Stomach smooth muscle (tissue), 2 donors: ENCODE results near the gene PPP2R3B.
"Not testable (repeated sequence)": the region's sequence is repeated elsewhere in the genome, so short reads cannot be mapped to it uniquely, and the experiment has no call there.

Source experiments
- H3K27ac ChIP-seq: one replicate; pipeline ENCODE4 v1.7.0; 2013; ENCODE audit warnings: mild to moderate bottlenecking, low read length, inconsistent platforms
- H3K27me3 ChIP-seq, 2 donors: one replicate each; pipeline ENCODE4 v1.7.0; 2013; ENCODE audit warnings: low read length in 2 of 2; ENCODE audit not compliant: insufficient read depth in 2 of 2, control insufficient read depth in 1 of 2
- H3K36me3 ChIP-seq, 2 donors: one replicate each; pipeline ENCODE4 v1.7.0; 2013; ENCODE audit warnings: low read length in 2 of 2; ENCODE audit not compliant: control insufficient read depth in 2 of 2, insufficient read depth in 2 of 2
- H3K4me1 ChIP-seq: one replicate; pipeline ENCODE4 v1.7.0; 2013; ENCODE audit warnings: low read length; ENCODE audit not compliant: control insufficient read depth, insufficient read depth
- H3K4me3 ChIP-seq, 2 donors: one replicate each; pipeline ENCODE4 v1.7.0; 2013; ENCODE audit warnings: low read length in 2 of 2
- H3K9ac ChIP-seq, 2 donors: one replicate each; pipeline ENCODE4 v1.7.0; 2013; ENCODE audit warnings: low read length in 2 of 2, mild to moderate bottlenecking in 1 of 2
- H3K9me3 ChIP-seq, 2 donors: one replicate each; pipeline ENCODE4 v1.7.0; 2013; ENCODE audit warnings: low read length in 2 of 2; ENCODE audit not compliant: control insufficient read depth in 2 of 2
- donor health status: healthy.
- donor health status: Pancreatic carcinoma.

Gene PPP2R3B

DNA sequence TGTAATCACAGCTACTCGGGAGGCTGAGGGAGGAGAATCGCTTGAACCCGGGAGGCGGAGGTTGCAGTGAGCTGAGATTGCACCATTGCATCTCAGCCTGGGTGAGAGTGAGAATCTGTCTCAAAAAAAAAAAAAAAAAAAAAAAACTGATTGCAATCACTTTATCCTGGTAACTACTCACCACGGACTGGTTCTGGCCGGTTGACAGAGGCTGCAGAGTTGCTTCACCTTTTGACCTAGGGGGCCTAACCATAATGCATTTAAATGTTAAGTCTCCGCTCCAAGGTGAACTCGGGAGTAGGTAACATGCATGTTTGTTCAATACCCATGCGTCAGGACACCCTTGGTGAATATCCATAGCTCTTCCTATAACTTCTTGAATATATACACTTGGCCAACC is 1.8 kb downstream of the PPP2R3B start:
- Histone ChIP-seq H3K4me1 (peaks cover 8% of the 10 kb centered on the region), H3K9me3 (no peaks in the 10 kb centered on the region)

DNA sequence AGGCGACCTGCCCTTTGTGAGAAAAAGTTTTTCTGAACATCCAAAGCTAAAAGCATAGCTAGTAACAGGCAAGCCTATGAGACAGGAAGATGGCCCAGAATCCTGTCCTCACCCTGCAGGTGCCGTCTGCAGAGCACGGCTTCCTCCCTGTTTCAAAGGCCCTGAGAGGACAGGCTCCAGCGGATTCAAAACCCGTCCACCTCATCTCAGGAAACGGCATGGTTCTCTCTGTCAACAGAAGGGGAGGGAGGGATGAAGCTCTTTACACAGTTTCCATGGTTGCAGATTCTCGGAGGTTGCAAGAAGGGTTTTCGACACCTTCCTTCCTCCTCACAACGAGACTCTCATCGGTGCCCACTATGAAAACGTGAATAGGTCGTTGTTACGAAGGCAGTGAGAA is 8.3 kb downstream of the PPP2R3B start:
- Histone ChIP-seq H3K27ac (no peak overlapping the region), H3K9ac (no peak overlapping the region), H3K4me1 (peaks cover 9% of the 10 kb centered on the region), H3K9me3 (no peaks in the 10 kb centered on the region), H3K4me3 (no peak overlapping the region), H3K36me3 (no peaks in the 10 kb centered on the region), H3K27me3 (peaks cover 8 to 18% of the 10 kb centered on the region in 2 donors)

More for the DNA sequence above, 1.8 kb downstream of the PPP2R3B start:
- H3K4me3 ChIP-seq, result no peak overlapping the region
- H3K27me3 ChIP-seq, result no peaks in the 10 kb centered on the region
- no peaks in the 10 kb centered on the region for H3K36me3 ChIP-seq
- no peak overlapping the region for H3K9ac ChIP-seq
- H3K27ac ChIP-seq, result no peak overlapping the region

DNA sequence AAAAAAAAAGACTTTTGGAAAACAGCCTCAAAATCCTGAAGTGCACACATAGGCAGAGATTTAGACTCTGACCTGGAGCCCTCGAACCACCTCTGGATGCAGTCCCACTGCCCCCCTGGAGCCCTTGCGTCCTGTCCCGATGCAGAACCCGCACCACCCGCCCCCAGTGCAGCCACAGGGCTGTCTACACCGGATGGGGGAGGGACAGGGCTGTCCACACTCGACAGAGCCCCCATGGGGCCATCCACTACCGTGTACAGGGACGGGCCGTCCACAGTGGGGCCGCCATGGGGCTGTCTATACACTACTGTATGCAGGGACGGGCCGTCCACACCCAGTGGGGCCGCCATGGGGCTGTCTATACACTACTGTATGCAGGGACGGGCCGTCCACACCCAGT is 10.5 kb downstream of the PPP2R3B start:
- not testable (repeated sequence) for H3K36me3 ChIP-seq, H3K27ac ChIP-seq, H3K9me3 ChIP-seq, H3K4me3 ChIP-seq, H3K9ac ChIP-seq
- H3K27me3 ChIP-seq, result peaks cover 19 to 35% of the 10 kb centered on the region in 2 donors
- H3K4me1 ChIP-seq, result peaks cover 13% of the 10 kb centered on the region

DNA sequence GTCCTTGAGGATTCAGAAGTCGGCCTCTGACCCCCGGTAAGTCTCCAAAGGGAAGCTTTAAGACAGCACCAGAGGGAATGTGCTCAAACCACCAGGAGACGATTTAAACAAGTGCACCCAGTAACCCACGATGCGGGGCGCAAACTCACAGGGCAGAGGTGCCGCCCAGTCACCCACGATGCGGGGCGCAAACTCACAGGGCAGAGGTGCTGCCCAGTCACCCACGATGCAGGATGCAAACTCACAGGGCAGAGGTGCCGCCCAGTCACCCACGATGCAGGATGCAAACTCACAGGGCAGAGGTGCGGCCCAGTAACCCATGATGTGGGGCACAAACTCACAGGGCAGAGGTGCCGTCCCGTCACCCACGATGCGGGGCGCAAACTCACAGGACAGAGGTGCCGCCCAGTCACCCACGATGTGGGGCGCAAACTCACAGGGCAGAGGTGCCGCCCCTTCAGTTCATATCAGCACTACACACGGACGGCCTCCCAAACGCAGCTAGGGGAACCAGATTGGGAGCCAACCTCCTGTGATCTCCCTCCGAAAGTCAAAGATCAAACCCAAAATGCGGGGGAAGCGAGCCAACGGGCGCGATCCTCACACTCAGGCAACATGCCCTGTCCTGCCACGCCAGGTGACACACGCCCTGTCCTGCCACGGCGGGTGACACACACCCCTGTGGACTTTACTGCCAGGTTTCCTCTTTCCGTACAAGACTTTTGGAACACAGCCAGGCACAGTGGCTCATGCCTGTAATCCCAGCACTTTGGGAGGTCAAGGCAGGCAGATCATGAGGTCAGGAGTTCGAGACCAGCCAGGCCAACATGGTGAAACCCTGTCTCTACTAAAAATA is 11.3 kb downstream of the PPP2R3B start:
- peaks cover 19 to 42% of the 10 kb centered on the region in 2 donors for H3K27me3 ChIP-seq
- H3K4me3 ChIP-seq, result no peak overlapping the region
- H3K27ac ChIP-seq, result no peak overlapping the region
- H3K4me1 ChIP-seq, result peaks cover 13% of the 10 kb centered on the region
- no peaks in the 10 kb centered on the region for H3K36me3 ChIP-seq
- H3K9ac ChIP-seq, result no peak overlapping the region
- H3K9me3 ChIP-seq, result no peaks in the 10 kb centered on the region

DNA sequence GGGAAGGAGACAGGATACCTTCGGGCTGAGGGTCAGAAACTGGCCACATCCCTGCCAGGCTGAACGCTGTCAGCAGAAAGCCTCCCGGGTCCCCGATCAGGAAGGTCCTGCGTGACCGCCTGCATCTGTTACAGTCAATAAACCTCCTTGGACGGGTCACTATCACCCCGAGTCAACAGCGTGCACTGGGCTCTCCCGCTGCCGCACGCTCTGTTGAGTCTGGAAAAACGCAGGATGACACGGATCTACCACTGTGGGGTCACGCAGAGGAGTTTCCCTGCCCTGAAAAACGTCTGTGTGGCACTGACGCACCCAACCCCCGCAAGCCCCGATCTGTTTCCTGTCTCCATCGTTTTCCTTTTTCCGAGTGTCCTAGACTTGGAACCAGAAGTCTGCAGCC is 12.1 kb downstream of the PPP2R3B start:
- H3K36me3 ChIP-seq, result no peaks in the 10 kb centered on the region
- peaks cover 13% of the 10 kb centered on the region for H3K4me1 ChIP-seq
- H3K4me3 ChIP-seq, result no peak overlapping the region
- H3K27ac ChIP-seq, result no peak overlapping the region
- H3K9ac ChIP-seq, result no peak overlapping the region
- H3K27me3 ChIP-seq, result peaks cover 19 to 48% of the 10 kb centered on the region in 2 donors
- no peaks in the 10 kb centered on the region for H3K9me3 ChIP-seq

DNA sequence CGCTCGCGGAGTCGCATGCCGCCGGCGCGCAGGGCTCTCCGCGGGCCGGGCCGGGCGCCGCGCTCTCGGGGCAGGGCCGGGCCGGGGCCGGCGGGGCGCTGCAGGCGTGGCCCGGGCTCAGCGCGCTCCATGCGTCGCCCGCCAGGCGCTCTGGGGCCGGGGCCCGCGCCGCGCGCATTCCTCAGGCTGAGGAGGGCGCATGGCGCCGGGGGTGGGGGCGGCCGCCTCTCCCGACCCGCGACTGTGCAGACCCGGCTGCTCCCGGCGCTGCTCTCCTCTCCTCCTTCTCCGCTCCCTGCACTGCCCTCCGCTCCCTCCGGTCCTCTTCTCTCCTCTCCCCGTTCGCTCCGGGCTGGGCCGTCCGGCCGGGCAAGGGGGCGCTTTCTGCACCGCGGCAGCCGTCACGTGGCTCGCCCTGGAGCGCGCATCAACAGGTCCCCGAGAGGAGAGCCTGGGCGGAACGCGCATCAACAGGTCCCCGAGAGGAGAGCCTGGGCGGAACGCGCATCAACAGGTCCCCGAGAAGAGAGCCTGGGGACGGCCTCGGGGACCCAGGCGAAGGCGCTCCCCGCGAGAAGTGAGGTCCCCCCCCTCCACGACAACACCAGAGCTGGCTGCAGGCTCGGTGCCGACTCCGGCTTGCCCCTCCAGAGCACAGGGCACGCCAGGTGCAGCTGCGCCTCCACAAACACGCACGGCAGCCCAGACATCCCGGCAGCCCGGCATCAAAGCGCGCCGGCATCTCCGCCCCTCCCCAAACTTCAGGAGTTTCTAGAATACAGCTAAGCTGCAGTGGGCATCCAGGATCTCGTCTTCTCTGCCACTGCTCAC is 12.9 kb downstream of the PPP2R3B start:
- no peaks in the 10 kb centered on the region for H3K9me3 ChIP-seq
- peak overlapping the region in 1 of 2 donors; percentile 52 for H3K4me3 ChIP-seq
- no peaks in the 10 kb centered on the region for H3K36me3 ChIP-seq
- no peak overlapping the region for H3K27ac ChIP-seq
- no peak overlapping the region for H3K9ac ChIP-seq
- H3K4me1 ChIP-seq, result peaks cover 13% of the 10 kb centered on the region
- peaks cover 19 to 48% of the 10 kb centered on the region in 2 donors for H3K27me3 ChIP-seq

DNA sequence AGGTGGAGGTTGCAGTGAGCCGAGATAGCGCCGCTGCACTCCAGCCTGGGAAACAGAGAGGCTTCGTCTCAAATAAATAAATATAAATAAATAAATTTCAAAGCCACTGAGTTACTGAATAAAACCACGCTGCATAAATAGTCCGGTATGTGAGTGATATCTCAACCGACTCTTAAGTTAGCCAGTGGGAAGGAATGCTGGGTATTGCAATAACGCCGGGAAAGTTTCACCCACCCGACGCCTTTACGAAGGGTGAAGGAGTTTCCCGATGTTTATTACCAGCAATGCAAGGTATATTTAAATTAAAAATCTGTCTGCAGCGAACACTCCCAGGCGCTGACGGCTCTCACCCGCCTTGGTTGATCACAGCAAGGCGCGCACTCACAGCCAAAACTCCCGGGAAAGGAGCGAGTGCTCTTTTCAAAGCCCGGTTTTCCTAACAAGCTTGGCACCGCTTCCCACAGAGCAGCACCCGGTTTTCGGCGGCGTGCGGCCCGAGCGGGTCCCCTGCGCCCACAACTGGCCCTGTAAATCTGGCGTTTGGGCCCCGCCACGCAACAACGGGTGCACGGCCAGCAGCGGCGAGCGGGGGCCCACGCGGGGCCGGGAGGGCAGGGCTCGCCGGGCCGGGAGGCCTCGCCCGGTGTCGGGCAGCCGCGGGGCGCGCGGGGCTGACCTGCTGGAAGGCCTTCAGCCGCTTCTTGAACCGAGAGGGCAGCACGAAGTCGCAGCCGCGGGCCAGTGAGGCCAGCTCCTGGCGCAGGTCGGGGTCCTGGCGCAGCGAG is 13.7 kb downstream of the PPP2R3B start:
- no peak overlapping the region for H3K27ac ChIP-seq
- H3K4me1 ChIP-seq, result peaks cover 13% of the 10 kb centered on the region
- no peaks in the 10 kb centered on the region for H3K36me3 ChIP-seq
- H3K4me3 ChIP-seq, result peak overlapping the region; percentile 11 to 35
- no peaks in the 10 kb centered on the region for H3K9me3 ChIP-seq
- H3K27me3 ChIP-seq, result peaks cover 19 to 48% of the 10 kb centered on the region in 2 donors
- no peak overlapping the region for H3K9ac ChIP-seq

DNA sequence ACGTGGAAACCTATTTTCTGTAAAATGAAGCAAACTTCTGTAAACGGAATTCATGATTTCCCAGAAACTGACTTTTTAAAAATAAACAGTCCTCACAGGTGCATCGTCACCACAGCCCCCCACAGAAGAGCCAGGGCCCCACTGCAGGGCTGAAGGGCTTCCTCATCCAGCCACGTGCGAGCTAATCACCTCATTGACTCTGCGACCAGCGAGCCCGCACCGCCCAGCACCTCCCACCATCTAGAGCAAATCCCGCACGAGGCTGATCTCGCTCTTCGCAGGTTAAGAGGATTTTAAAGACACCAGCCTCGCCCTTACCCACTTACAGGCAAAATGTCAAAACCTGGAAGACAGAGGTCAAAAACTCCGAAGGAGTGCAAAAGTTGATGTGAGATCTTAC is 14.8 kb downstream of the PPP2R3B start:
- no peak overlapping the region for H3K4me3 ChIP-seq
- H3K36me3 ChIP-seq, result no peaks in the 10 kb centered on the region
- peaks cover 19 to 48% of the 10 kb centered on the region in 2 donors for H3K27me3 ChIP-seq
- no peak overlapping the region for H3K27ac ChIP-seq
- H3K9me3 ChIP-seq, result no peaks in the 10 kb centered on the region
- no peak overlapping the region for H3K9ac ChIP-seq
- H3K4me1 ChIP-seq, result peaks cover 13% of the 10 kb centered on the region

DNA sequence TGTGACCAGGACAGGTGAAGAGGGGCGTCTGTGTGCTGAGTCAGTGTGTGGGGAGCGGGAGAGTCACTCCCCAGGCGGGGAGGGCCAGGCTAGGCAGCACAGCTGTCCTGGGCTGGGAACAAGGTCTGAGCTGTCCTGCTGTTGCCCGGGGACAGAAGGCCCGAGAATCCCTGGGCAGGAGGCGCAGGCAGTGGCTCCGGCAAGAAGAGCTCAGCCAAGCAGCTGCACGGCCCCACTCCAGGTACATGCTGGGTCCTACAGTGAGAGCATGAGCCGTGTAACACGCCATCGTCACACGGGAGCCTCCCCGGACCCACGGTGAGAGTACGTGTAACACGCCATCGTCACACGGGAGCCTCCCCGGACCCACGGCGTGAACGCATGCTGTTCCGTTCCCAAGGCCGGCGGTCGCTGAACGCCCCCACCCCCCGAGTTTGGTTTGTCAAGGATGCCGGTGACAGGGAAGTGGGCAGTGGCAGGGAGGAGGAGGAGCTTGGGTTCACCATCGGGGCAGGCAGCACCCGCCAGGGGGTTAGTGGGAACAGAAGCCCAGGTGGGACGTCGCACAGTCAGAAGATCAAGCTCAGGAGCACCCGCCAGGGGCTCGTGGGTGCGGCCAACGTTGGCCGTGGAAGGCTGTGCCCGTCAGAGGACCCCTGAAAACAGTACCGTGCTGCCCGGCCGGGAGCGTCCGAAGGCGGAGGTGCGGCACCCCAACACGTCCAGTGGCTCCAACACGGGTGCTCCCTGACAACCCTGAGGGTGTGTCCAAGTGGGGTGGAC is 15.6 kb downstream of the PPP2R3B start:
- Histone ChIP-seq H3K9ac (no peak overlapping the region), H3K4me1 (peaks cover 13% of the 10 kb centered on the region), H3K27ac (no peak overlapping the region), H3K9me3 (no peaks in the 10 kb centered on the region), H3K4me3 (no peak overlapping the region), H3K36me3 (no peaks in the 10 kb centered on the region), H3K27me3 (peaks cover 19 to 48% of the 10 kb centered on the region in 2 donors)
